ENCODE data around the gene GNAZ.

Gene GNAZ

GRCh38 chr22:23064381-23065068 lies 5.8 kb upstream of the GNAZ start:
- DNase-seq = no peak

GRCh38 chr22:23065069-23065451 lies 5.3 kb upstream of the GNAZ start:
- DNase-seq = no peak

- no peak for DNase-seq
Measured at GRCh38 chr22:23065495-23066122, 4.7 kb upstream of the GNAZ start.

GRCh38 chr22:23066200-23067022 lies 3.9 kb upstream of the GNAZ start:
- no peak for DNase-seq

- no peak for DNase-seq
Measured at GRCh38 chr22:23067023-23067650, 3.2 kb upstream of the GNAZ start.

- no peak for DNase-seq
Measured at GRCh38 chr22:23067691-23068090, 2.6 kb upstream of the GNAZ start.

- no peak for DNase-seq
Measured at GRCh38 chr22:23068096-23068831, 2.1 kb upstream of the GNAZ start.

GRCh38 chr22:23068832-23069385 lies 1.4 kb upstream of the GNAZ start:
- DNase-seq = no peak

- DNase-seq = peak; percentile 92 to 98 (median 94)
Measured at GRCh38 chr22:23069502-23070357, 589 bp upstream of the GNAZ start.

GRCh38 chr22:23071230-23072076 lies 1.1 kb downstream of the GNAZ start:
- DNase-seq = no peak

- DNase-seq = no peak
Measured at GRCh38 chr22:23072077-23072910, 2.0 kb downstream of the GNAZ start.

GRCh38 chr22:23072911-23073491 lies 2.7 kb downstream of the GNAZ start:
- DNase-seq = no peak

- no peak for DNase-seq
Measured at GRCh38 chr22:23073526-23074229, 3.4 kb downstream of the GNAZ start.

GRCh38 chr22:23074451-23074850 lies 4.1 kb downstream of the GNAZ start:
- no peak for DNase-seq

- DNase-seq = no peak
Measured at GRCh38 chr22:23075050-23075449, 4.7 kb downstream of the GNAZ start.

GRCh38 chr22:23075525-23076216 lies 5.4 kb downstream of the GNAZ start:
- DNase-seq = no peak

- no peak for DNase-seq
Measured at GRCh38 chr22:23076896-23077572, 6.7 kb downstream of the GNAZ start.

Data from suppressor macrophage (primary cell).